GM23248 (cell line): ENCODE measurements around the gene SPINK9. TPM values are rescaled to one million over a fixed set of nuclear protein-coding genes. Genes with fewer than 3 reads are reported as not detected.

Source experiments
- DNase-seq: peaks from one replicate; pipeline ENCODE4 v3.0.0-alpha.2; 2015
- H2AFZ ChIP-seq: fragments of 200-600 bp; sonication (generic); 2 replicates; pipeline ENCODE4 v1.6.1; 2016; ENCODE audit warnings: antibody characterized with exemption
- H3F3A ChIP-seq: fragments of 200-600 bp; sonication (generic); 2 replicates; pipeline ENCODE4 v1.6.1; 2016; ENCODE audit warnings: mild to moderate bottlenecking, antibody characterized with exemption, mixed run types; ENCODE audit not compliant: insufficient read depth
- H3K27ac ChIP-seq: fragments of 200-600 bp; sonication (generic); 2 replicates; pipeline ENCODE4 v1.5.1; 2016; ENCODE audit warnings: mild to moderate bottlenecking
- H3K27me3 ChIP-seq: fragments of 200-600 bp; sonication (generic); replicated peaks from 2 replicates; pipeline ENCODE4 v1.6.1; 2016; ENCODE audit warnings: mild to moderate bottlenecking; ENCODE audit not compliant: insufficient read depth
- H3K36me3 ChIP-seq: fragments of 200-600 bp; sonication (generic); 2 replicates; pipeline ENCODE4 v1.6.1; 2016; ENCODE audit warnings: low read depth, mild to moderate bottlenecking
- H3K4me1 ChIP-seq: fragments of 200-600 bp; sonication (generic); 2 replicates; pipeline ENCODE4 v1.6.1; 2016; ENCODE audit warnings: mild to moderate bottlenecking; ENCODE audit not compliant: insufficient read depth
- H3K4me2 ChIP-seq: fragments of 200-600 bp; sonication (generic); one replicate; pipeline ENCODE4 v1.6.1; 2016; ENCODE audit warnings: mild to moderate bottlenecking; ENCODE audit not compliant: unreplicated experiment
- H3K4me3 ChIP-seq: fragments of 200-600 bp; sonication (generic); 2 replicates; pipeline ENCODE4 v1.5.1; 2016; ENCODE audit warnings: mild to moderate bottlenecking
- H3K79me2 ChIP-seq: fragments of 200-600 bp; sonication (generic); 2 replicates; pipeline ENCODE4 v1.6.1; 2016; ENCODE audit warnings: mild to moderate bottlenecking; ENCODE audit not compliant: insufficient read depth
- H3K9ac ChIP-seq: fragments of 200-600 bp; sonication (generic); 2 replicates; pipeline ENCODE4 v1.6.1; 2016; ENCODE audit warnings: mild to moderate bottlenecking
- H3K9me2 ChIP-seq: fragments of 200-600 bp; sonication (generic); 2 replicates; pipeline ENCODE4 v1.6.1; 2016; ENCODE audit warnings: mixed run types, mild to moderate bottlenecking, moderate library complexity; ENCODE audit not compliant: insufficient read depth
- H3K9me3 ChIP-seq: fragments of 200-600 bp; sonication (generic); one replicate; pipeline ENCODE4 v1.6.1; 2017; ENCODE audit warnings: low read depth
- H4K20me1 ChIP-seq: fragments of 200-600 bp; sonication (generic); 2 replicates; pipeline ENCODE4 v1.6.0; 2016; ENCODE audit not compliant: insufficient read depth
- EZH2 ChIP-seq: fragments of 200-600 bp; sonication (generic); IDR thresholded peaks from 2 replicates; pipeline ENCODE4 v1.6.1; 2018; ENCODE audit warnings: antibody characterized with exemption, mild to moderate bottlenecking; ENCODE audit not compliant: insufficient read depth, poor library complexity, severe bottlenecking
- EZH2phosphoT487 ChIP-seq: fragments of 200-600 bp; sonication (generic); IDR thresholded peaks from 2 replicates; pipeline ENCODE4 v1.6.1; 2018; ENCODE audit warnings: antibody characterized with exemption, moderate library complexity, mild to moderate bottlenecking, low read depth; ENCODE audit not compliant: insufficient read depth
- WGBS, 2 experiments: methylation state at CpG; one replicate each; pipeline ENCODE4 v1.1.6; 2015 to 2017; ENCODE audit warnings: low lambda C conversion rate in 2 of 2, low coverage in 1 of 2; ENCODE audit errors: missing lambda C conversion rate in 2 of 2; 5-methylcytosine and 5-hydroxymethylcytosine counted together
- in situ Hi-C: fragments of 300-500 bp; cut with MboI; formaldehyde crosslinking; loops from 2 replicates; pipeline ENCODE4 v1.15.0; 2020
- polyA plus RNA-seq: library from polyadenylated mRNA; unstranded; fragments of >200 nt; fragmentation: Nextera tagmentation; extraction: Ambion mirVana; gene quantifications from 2 replicates; pipeline ENCODE4 v1.2.1, GENCODE V29; 2016
- small RNA-seq: library from RNA; depleted of rRNA; stranded (forward); fragments of <200 nt; gene quantifications from one replicate; pipeline ENCODE3, GENCODE V24; 2014; ENCODE audit warnings: low read depth, low replicate concordance
- total RNA-seq: library from RNA; depleted of rRNA; stranded (reverse); fragments of >200 nt; shearing (Covaris generic); gene quantifications from 2 replicates; pipeline ENCODE4 v1.2.3, GENCODE V29; 2014; rRNA removed

The SPINK9 gene
- total and polyA plus RNA-seq, 2 experiments from 2014 or later, result not detected

GRCh38 chr5:148388696-148389095, 53.3 kb downstream of the SPINK9 start:
- H3K9me3 ChIP-seq, result no peaks in the 10 kb centered on the region
- H3F3A ChIP-seq, result peaks cover 42% of the 10 kb centered on the region
- no peak for DNase-seq
- H3K9ac ChIP-seq, result no peak overlapping the region
- 90 to 95% methylated on average over 1 of the region's 1 CpG for WGBS, 2 experiments
- H2AFZ ChIP-seq, result no peak overlapping the region
- no peak overlapping the region for H3K27ac ChIP-seq
- H3K36me3 ChIP-seq, result no peaks in the 10 kb centered on the region
- H3K4me1 ChIP-seq, result peaks cover 48% of the 10 kb centered on the region
- in situ Hi-C loops, result no loop called here
- no peaks in the 10 kb centered on the region for H3K27me3 ChIP-seq
- H4K20me1 ChIP-seq, result peaks cover 27% of the 10 kb centered on the region; the same call in 1 of the 2 replicates
- H3K9me2 ChIP-seq, result no peaks in the 10 kb centered on the region
- peaks cover 96% of the 10 kb centered on the region for H3K79me2 ChIP-seq
- H3K4me3 ChIP-seq, result no peak overlapping the region
- TF ChIP-seq EZH2phosphoT487, result no peak
- TF ChIP-seq EZH2, result no peak
- H3K4me2 ChIP-seq, result no peak overlapping the region

Small RNAs within 50 kb of the gene (small RNA-seq; reads per million reads assigned to genes)
- not detected for gene RF00017

Other genes with a start within 250 kb of the SPINK9 start
- gene SPINK14, start 167.0 kb upstream of the SPINK9 start, total RNA-seq, result not detected in 2 replicates
- gene SPINK14, start 167.0 kb upstream of the SPINK9 start, polyA plus RNA-seq, result not detected in 2 replicates
- gene SPINK6, start 132.5 kb upstream of the SPINK9 start, total RNA-seq, result not detected in 2 replicates
- gene SPINK6, start 132.5 kb upstream of the SPINK9 start, polyA plus RNA-seq, result not detected in 2 replicates
- gene MARCOL, start 97.0 kb upstream of the SPINK9 start, total RNA-seq, result not detected in 2 replicates
- not detected in 2 replicates for gene MARCOL, start 97.0 kb upstream of the SPINK9 start, polyA plus RNA-seq
- gene SPINK13, start 66.8 kb upstream of the SPINK9 start, total RNA-seq, result not detected in 2 replicates
- gene SPINK13, start 66.8 kb upstream of the SPINK9 start, polyA plus RNA-seq, result not detected in 2 replicates
- gene SPINK7, start 23.1 kb upstream of the SPINK9 start, total RNA-seq, result not detected in 2 replicates
- gene SPINK7, start 23.1 kb upstream of the SPINK9 start, polyA plus RNA-seq, result not detected in 2 replicates
- gene FBXO38, start 48.4 kb downstream of the SPINK9 start, total RNA-seq, result 42.9 and 55.3 TPM in 2 replicates
- 16.7 and 17.1 TPM in 2 replicates for gene FBXO38, start 48.4 kb downstream of the SPINK9 start, polyA plus RNA-seq